A549 treated with CpdA at 1 μM for 4 hours (cell line): ENCODE measurements around the gene PLAAT2. TPM values are rescaled to one million over a fixed set of nuclear protein-coding genes. Genes with fewer than 3 reads are reported as not detected.

Experiments used
- total RNA-seq: library from RNA; stranded (reverse); fragments of 200-300 nt; extraction: Qiagen RNA extraction; gene quantifications from 5 replicates; pipeline ENCODE4 v1.2.3, GENCODE V29; 2022; ENCODE audit warnings: low read depth

PLAAT2 gene
- 0.23 to 0.35 TPM in 2 of 5 replicates, not detected in the others for total RNA-seq

DNA sequence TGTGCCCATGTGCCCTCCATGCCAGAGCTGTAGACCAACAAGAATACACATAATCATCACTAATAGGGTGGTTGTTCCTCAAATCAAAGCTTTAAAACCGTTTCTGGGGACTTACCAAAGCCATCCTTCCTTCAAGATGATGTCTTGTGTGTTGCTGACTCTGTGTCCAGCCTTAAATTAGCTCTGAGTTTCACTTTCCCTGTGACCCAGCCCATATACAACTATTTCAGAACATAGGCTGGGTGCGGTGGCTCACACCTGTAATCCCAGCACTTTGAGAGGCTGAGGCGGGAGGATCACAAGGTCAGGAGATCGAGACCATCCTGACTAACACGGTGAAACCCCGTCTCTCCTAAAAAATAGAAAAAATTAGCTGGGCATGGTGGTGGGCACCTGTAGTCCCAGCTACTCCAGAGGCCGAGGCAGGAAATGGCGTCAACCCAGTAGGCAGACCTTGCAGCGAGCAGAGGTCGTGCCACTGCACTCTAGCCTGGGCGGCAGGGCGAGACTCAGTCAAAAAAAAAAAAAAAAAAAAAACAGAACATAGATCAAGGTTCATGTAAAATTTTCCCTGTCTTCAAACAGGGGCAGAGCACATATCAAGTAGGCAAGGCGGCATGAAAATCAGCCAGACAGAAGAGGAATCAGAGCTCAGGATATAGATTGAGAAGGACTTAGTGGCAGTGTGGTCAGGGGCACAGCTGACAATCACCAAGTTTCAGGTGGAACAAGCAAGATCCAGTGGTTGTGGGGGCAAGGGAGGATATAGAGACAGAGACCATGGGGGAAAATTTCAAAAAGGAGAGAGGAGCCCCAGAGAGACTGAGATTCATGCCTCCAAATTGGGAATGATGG, at the start of gene PLAAT2:
PLAAT2 (minus strand) TSS at position 179 of the 855 bp plus-strand sequence; CDS start at position 124, 55 bp downstream.

DNA sequence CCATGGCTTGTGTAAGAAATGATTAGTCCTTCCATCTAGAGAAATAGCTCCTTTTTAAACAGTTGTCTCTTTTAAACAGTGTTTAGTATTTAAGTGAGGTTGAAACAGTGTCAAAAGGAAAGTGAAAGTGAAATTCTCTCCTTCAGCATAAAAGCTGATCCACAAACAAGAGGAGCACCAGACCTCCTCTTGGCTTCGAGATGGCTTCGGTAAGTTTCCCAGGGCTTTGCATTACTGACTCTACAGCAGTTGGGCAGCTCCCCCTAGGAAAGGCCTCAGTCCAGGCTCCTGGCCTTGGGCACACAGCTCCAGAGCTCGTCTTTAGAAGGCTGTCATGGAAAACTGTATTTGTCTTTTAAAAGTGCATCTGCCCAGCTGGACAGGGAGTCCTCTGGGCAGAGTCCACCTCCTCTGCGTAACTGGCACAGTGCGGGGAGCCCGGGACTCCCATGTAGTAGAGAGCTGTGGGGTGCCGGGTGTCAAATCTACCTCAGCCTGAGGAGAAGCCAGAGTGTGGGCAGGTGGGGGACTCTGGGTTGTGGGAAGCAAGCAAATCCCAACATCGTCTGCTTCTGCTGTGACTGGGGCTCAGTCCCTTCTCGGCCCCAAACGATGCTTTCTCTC, 26.4 kb downstream of the PLAAT2 start, which contains the start of gene PLAAT4:
PLAAT4 (plus strand) TSS at position 140 of the 624 bp plus-strand sequence; CDS start at position 201, 61 bp downstream.

DNA sequence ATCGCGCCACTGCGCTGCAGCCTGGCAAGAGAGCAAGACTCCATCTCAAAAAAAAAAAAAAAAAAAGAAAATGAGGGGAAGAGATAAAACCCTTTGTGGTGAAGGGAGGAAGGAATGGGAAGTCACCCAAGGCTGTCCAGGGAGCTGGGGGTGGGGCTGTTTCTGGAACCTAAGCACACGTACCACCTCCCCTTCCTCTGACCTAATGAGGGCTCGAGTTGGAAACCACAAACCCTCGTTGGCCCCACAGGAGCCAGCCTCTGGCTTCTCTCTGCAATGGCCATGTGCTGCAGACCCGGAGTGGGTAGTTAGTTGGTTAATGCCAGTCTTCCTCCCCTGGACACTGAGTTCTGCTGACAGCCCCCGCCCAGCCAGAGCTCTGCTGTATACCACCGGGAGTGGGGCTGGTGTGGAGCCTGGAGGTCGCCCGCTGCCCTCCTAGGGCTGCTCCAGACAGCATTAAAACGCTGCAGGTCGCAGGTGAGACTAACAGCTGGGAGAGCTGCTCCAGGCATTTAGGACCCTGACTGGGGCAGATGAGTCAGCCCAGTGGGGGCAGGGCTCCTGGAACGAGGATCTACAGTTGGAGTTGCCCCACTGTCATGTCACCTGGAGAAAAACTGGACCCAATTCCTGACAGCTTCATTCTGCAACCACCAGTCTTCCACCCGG, 57.2 kb downstream of the PLAAT2 start, which contains the start of gene LGALS12:
LGALS12 (plus strand) TSS at position 228 of the 672 bp plus-strand sequence; CDS start at position 603, 375 bp downstream.

Other genes with a start within 250 kb of the PLAAT2 start
- not detected in 5 replicates for gene SLC22A9, start 193.6 kb downstream of the PLAAT2 start, total RNA-seq
- gene PLAAT5, start 72.2 kb downstream of the PLAAT2 start, total RNA-seq: not detected in 5 replicates
- not detected in 5 replicates for gene LGALS12, start 57.3 kb downstream of the PLAAT2 start, total RNA-seq
- 1.5 to 2.3 TPM (median 1.9 TPM) in 5 replicates for gene PLAAT4, start 26.6 kb downstream of the PLAAT2 start, total RNA-seq
- gene PLAAT3, start 51.1 kb upstream of the PLAAT2 start, total RNA-seq: 38.5 to 56.5 TPM (median 51.8 TPM) in 5 replicates
- gene ATL3, start 108.0 kb upstream of the PLAAT2 start, total RNA-seq: 26.9 to 34.1 TPM (median 31.7 TPM) in 5 replicates
- 97.2 to 107 TPM (median 102 TPM) in 5 replicates for gene RTN3, start 118.1 kb upstream of the PLAAT2 start, total RNA-seq
- 5.7 to 7.1 TPM (median 6.9 TPM) in 5 replicates for gene ZFTA, start 205.4 kb upstream of the PLAAT2 start, total RNA-seq